GM23338 (cell line): ENCODE data around the gene ING2.

Experiments used
- CTCF ChIP-seq, 2 experiments: fragments of 200-600 bp in 1 of 2; sonication (generic) in 1 of 2; conservative IDR thresholded peaks; 2 replicates each; pipeline versions ENCODE4 v1.5.1 to v1.6.1; 2016 to 2017; ENCODE audit warnings: antibody characterized with exemption in 2 of 2, low read depth in 2 of 2, mild to moderate bottlenecking in 2 of 2, moderate library complexity in 1 of 2
- POLR2AphosphoS5 ChIP-seq: IDR thresholded peaks from 2 replicates; pipeline ENCODE4 v1.6.1; 2016; ENCODE audit warnings: antibody characterized with exemption, low read depth

GRCh38 chr4:183508697-183509335, 4.0 kb downstream of the ING2 start:
- TF ChIP-seq CTCF (conservative IDR thresholded peaks at IDR 0.05; ENCODE audit: low read depth in 2 of 2) (no peak), POLR2AphosphoS5 (no peak)
